Mesenchymal stem cell (in vitro differentiated cells and primary cell): Measurements from ENCODE around the gene AP2S1. TPM values are rescaled to one million over a fixed set of nuclear protein-coding genes. Genes with fewer than 3 reads are reported as not detected.

ENCODE experiments used
- DNase-seq: peaks from one replicate; pipeline ENCODE4 v3.0.0-alpha.2; 2013
- H2AFZ ChIP-seq: one replicate; pipeline ENCODE4 v1.6.1; 2013; ENCODE audit warnings: low read depth, mild to moderate bottlenecking, control low read depth, inconsistent platforms, low read length, moderate library complexity
- H2AK5ac ChIP-seq: 2 replicates; pipeline ENCODE4 v1.6.1; 2013; ENCODE audit warnings: low read length, moderate library complexity, mild to moderate bottlenecking, inconsistent platforms; ENCODE audit not compliant: severe bottlenecking
- H2BK120ac ChIP-seq: one replicate; pipeline ENCODE4 v1.6.1; 2013; ENCODE audit warnings: low read depth, mild to moderate bottlenecking, inconsistent platforms, low read length, moderate library complexity
- H2BK12ac ChIP-seq, 2 experiments: one replicate each; pipeline ENCODE4 v1.6.1; 2013; ENCODE audit warnings: inconsistent platforms in 2 of 2, low read length in 2 of 2, mild to moderate bottlenecking in 2 of 2, moderate library complexity in 2 of 2, control low read depth in 1 of 2
- H2BK15ac ChIP-seq: one replicate; pipeline ENCODE4 v1.6.1; 2013; ENCODE audit warnings: mild to moderate bottlenecking, low read depth, inconsistent platforms; ENCODE audit not compliant: poor library complexity, severe bottlenecking
- H2BK5ac ChIP-seq: 2 replicates; pipeline ENCODE4 v1.6.1; 2013; ENCODE audit warnings: low read depth, mild to moderate bottlenecking, low read length, control low read depth, inconsistent platforms; ENCODE audit not compliant: poor library complexity, severe bottlenecking
- H3K14ac ChIP-seq, 2 experiments: one replicate each; pipeline ENCODE4 v1.6.1; 2013; ENCODE audit warnings: inconsistent platforms in 2 of 2, low read length in 2 of 2, control low read depth in 1 of 2, mild to moderate bottlenecking in 1 of 2, moderate library complexity in 1 of 2
- H3K18ac ChIP-seq, 2 experiments: one replicate each; pipeline ENCODE4 v1.6.1; 2013; ENCODE audit warnings: inconsistent platforms in 2 of 2, low read length in 2 of 2, control low read depth in 1 of 2, low read depth in 1 of 2, mild to moderate bottlenecking in 1 of 2
- H3K23ac ChIP-seq, 2 experiments: one replicate each; pipeline ENCODE4 v1.6.1; 2013; ENCODE audit warnings: inconsistent platforms in 2 of 2, low read length in 2 of 2, mild to moderate bottlenecking in 2 of 2, moderate library complexity in 2 of 2, control low read depth in 1 of 2
- H3K27ac ChIP-seq: 2 replicates; pipeline ENCODE4 v1.5.1; 2013; ENCODE audit warnings: mild to moderate bottlenecking, moderate library complexity, low read length, control low read depth, inconsistent platforms; ENCODE audit not compliant: poor library complexity, severe bottlenecking
- H3K27me3 ChIP-seq, 2 experiments: 2 replicates each; pipeline versions ENCODE4 v1.6.1 to v1.7.0; 2013; ENCODE audit warnings: low read length in 2 of 2, mild to moderate bottlenecking in 2 of 2, moderate library complexity in 2 of 2, control low read depth in 1 of 2, inconsistent platforms in 1 of 2; ENCODE audit not compliant: control insufficient read depth in 1 of 2, insufficient read depth in 1 of 2
- H3K36me3 ChIP-seq, 2 experiments: 2 replicates each; pipeline versions ENCODE4 v1.6.1 to v1.7.0; 2013; ENCODE audit warnings: low read length in 2 of 2, control low read depth in 1 of 2, inconsistent platforms in 1 of 2, low read depth in 1 of 2, mild to moderate bottlenecking in 1 of 2; ENCODE audit not compliant: insufficient read depth in 2 of 2, control insufficient read depth in 1 of 2
- H3K4ac ChIP-seq, 2 experiments: one replicate each; pipeline ENCODE4 v1.6.1; 2013; ENCODE audit warnings: inconsistent platforms in 2 of 2, low read length in 2 of 2, mild to moderate bottlenecking in 2 of 2, moderate library complexity in 2 of 2, control low read depth in 1 of 2, low read depth in 1 of 2
- H3K4me1 ChIP-seq: 2 replicates; pipeline ENCODE4 v1.6.1; 2013; ENCODE audit warnings: low read depth, low read length, control low read depth; ENCODE audit not compliant: control insufficient read depth, insufficient read depth
- H3K4me2 ChIP-seq: 2 replicates; pipeline ENCODE4 v1.6.1; 2013; ENCODE audit warnings: low read length, mild to moderate bottlenecking, inconsistent platforms; ENCODE audit not compliant: poor library complexity, severe bottlenecking
- H3K4me3 ChIP-seq, 2 experiments: 2 replicates each; pipeline versions ENCODE4 v1.5.1 to v1.7.0; 2013; ENCODE audit warnings: low read length in 2 of 2, mild to moderate bottlenecking in 2 of 2, control low read depth in 1 of 2, low read depth in 1 of 2; ENCODE audit not compliant: insufficient read depth in 1 of 2
- H3K79me1 ChIP-seq: replicated peaks from 2 replicates; pipeline ENCODE4 v1.6.1; 2013; ENCODE audit warnings: mild to moderate bottlenecking, control low read depth, low read length, inconsistent platforms; ENCODE audit not compliant: poor library complexity, severe bottlenecking
- H3K9ac ChIP-seq: 2 replicates; pipeline ENCODE4 v1.7.0; 2013; ENCODE audit warnings: mild to moderate bottlenecking, low read length, moderate library complexity
- H3K9me3 ChIP-seq: 2 replicates; pipeline ENCODE4 v1.7.0; 2013; ENCODE audit warnings: mild to moderate bottlenecking, low read length; ENCODE audit not compliant: control insufficient read depth
- H4K8ac ChIP-seq: one replicate; pipeline ENCODE4 v1.6.1; 2013; ENCODE audit warnings: inconsistent platforms, mild to moderate bottlenecking, low read length, moderate library complexity
- H4K91ac ChIP-seq: one replicate; pipeline ENCODE4 v1.6.1; 2013; ENCODE audit warnings: mild to moderate bottlenecking, low read length, inconsistent platforms
- WGBS: methylation state at CpG from one replicate; pipeline ENCODE4 v1.1.7; 2013; ENCODE audit warnings: mixed read lengths; 5-methylcytosine and 5-hydroxymethylcytosine counted together
- polyA plus RNA-seq, 2 experiments: library from polyadenylated mRNA; stranded (reverse); fragments of 200-250 nt; gene quantifications; one replicate each; pipeline ENCODE4 v1.2.3, GENCODE V29; 2013

Gene AP2S1
- 284 TPM for polyA plus RNA-seq (2013, experiment 1 of 2)
- 308 TPM for polyA plus RNA-seq (2013, experiment 2 of 2)

DNA sequence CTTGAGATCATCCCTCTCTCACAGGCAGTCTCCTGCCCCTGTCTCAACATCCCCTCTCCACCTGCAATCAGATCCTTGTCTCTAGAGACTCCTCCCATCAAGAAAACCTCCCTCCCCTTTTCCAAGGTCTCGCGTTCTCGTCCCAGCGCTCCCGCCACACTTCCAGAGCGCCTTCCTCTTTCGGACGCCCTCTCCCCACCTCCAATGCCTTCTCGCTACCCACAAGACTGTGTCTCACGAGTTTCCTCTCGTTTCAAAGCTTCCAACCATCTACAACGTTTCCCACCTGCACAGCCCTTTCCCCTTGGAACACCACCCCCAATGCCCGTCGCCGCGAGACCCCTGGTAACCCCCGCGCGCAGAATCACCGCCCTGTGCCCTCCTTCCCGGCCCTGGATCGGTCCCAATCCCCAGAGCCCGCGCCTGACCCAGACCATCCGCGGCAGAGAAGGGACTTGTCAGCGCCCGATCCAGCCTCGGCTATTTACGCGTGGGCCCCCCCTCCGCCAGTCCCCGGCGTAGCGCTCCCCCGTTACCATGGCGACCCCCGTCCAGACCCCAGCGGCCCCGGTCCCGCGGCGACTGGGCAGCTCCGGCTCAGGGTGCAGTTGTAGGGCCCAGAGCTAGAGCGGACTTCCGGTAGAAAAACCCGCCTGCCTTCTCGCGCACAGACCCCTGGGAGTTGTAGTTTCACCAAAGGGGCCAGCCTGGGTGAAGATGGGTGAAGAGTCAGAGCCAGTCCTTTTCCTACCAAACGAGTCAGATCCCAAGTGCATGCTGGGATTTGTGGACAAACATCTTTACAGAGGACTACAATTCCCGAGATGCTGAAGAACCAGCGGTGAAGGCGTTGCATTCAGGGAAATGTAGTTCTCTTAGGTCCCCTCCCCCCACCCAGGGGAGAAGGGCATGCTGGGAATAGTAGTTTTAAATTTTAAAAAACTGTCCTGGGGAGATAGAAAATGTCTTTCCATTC, at the start of gene AP2S1:
AP2S1 (minus strand) TSS at position 619 of the 976 bp plus-strand sequence; CDS start at position 539, 80 bp downstream.
- Histone ChIP-seq H2AK5ac (peak within 1 kb of the TSS; percentile 95), H3K79me1 (peaks cover 7% of the 10 kb centered on the region), H2BK12ac (peak within 1 kb of the TSS; percentile 39 to 85), H3K9ac (peak within 1 kb of the TSS; percentile 97), H2AFZ (peak within 1 kb of the TSS; percentile 73), H3K18ac (peak within 1 kb of the TSS; percentile 93 to 99), H2BK15ac (peak within 1 kb of the TSS; percentile 87), H2BK5ac (peak within 1 kb of the TSS; percentile 85), H3K4me2 (peak within 1 kb of the TSS; percentile 81), H3K14ac (peak within 1 kb of the TSS; percentile 38 to 98), H3K4ac (peak within 1 kb of the TSS; percentile 98 to 99), H3K4me3 (peak within 1 kb of the TSS; percentile 91), H3K9me3 (no peaks in the 10 kb centered on the region), H4K91ac (peak within 1 kb of the TSS; percentile 98), H4K8ac (peak within 1 kb of the TSS; percentile 94), H3K4me1 (peaks cover 9% of the 10 kb centered on the region), H2BK120ac (peak within 1 kb of the TSS; percentile 91), H3K27ac (peak within 1 kb of the TSS; percentile 99), H3K23ac (peak within 1 kb of the TSS in 1 of 2 experiments; percentile 69), H3K27me3 (no peaks in the 10 kb centered on the region), H3K36me3 (peaks cover 17 to 18% of the 10 kb centered on the region in 2 experiments)
- DNase-seq = peak; percentile 100
- under 1% methylated on average over 51 of the region's 53 CpGs for WGBS

DNA sequence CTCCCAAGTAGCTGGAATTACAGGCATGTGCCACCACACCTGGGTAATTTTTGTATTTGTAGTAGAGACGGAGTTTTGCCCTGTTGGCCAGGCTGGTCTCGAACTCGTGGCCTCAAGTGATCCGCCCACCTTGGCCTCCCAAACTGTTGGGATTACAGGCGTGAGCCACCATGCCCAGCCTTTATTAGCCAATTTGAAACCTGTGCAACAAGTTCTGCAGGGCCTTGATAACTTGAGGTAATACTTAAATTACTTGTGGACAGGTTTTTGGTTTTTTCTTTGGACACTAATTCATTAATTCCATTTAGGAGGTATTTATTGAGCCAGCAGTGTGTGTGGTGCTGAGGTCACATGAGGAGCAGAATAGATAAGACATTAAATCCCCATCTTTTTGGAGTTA, 49.7 kb upstream of the AP2S1 start:
- no peak overlapping the region for H3K27ac ChIP-seq
- 95% methylated on average over 5 of the region's 5 CpGs for WGBS
- H3K14ac ChIP-seq = no peak overlapping the region
- H2BK15ac ChIP-seq = no peak overlapping the region
- no peak overlapping the region for H3K23ac ChIP-seq
- peaks cover 29% of the 10 kb centered on the region for H3K4me1 ChIP-seq
- no peaks in the 10 kb centered on the region for H3K27me3 ChIP-seq
- no peak overlapping the region for H2BK12ac ChIP-seq
- H3K9ac ChIP-seq = no peak overlapping the region
- no peak overlapping the region for H2AFZ ChIP-seq
- no peak overlapping the region for H2BK5ac ChIP-seq
- no peak overlapping the region for H2BK120ac ChIP-seq
- H3K4me3 ChIP-seq = no peak overlapping the region
- H4K91ac ChIP-seq = no peak overlapping the region
- H3K9me3 ChIP-seq = no peaks in the 10 kb centered on the region
- H3K79me1 ChIP-seq = peaks cover 14% of the 10 kb centered on the region
- no peaks in the 10 kb centered on the region for H3K36me3 ChIP-seq
- no peak overlapping the region for H3K4ac ChIP-seq
- H3K4me2 ChIP-seq = no peak overlapping the region
- no peak for DNase-seq
- no peak overlapping the region for H3K18ac ChIP-seq
- no peak overlapping the region for H2AK5ac ChIP-seq
- H4K8ac ChIP-seq = no peak overlapping the region

DNA sequence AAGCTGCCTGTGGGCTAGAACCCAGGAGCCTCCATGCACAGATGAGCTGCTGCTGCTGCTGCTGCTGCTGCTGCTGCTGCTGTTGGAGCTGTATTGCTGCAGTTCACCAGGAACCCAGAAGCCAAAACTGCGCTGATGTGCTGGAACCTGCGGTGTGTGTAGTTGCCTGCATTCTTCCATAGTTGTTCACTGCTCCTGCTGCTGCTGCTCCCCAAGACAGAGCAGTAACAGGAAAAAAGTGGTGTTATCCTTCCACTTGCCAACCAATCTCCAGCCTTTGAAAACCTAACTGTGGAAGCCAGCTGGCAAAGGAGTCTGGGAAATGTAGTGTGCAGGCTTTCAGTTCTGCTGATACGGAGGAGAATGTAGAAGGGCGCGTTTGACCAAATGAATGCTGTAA, 48.1 kb upstream of the AP2S1 start:
- WGBS = 91% methylated on average over 5 of the region's 5 CpGs
- H2BK5ac ChIP-seq = no peak overlapping the region
- H3K4me3 ChIP-seq = no peak overlapping the region
- H3K14ac ChIP-seq = no peak overlapping the region
- H3K36me3 ChIP-seq = no peaks in the 10 kb centered on the region
- H2BK120ac ChIP-seq = no peak overlapping the region
- H3K23ac ChIP-seq = no peak overlapping the region
- peak overlapping the region in 1 of 2 experiments; percentile 46 for H3K18ac ChIP-seq
- H3K27me3 ChIP-seq = no peaks in the 10 kb centered on the region
- peak; percentile 41 for DNase-seq
- H3K4me2 ChIP-seq = no peak overlapping the region
- no peak overlapping the region for H2AK5ac ChIP-seq
- no peak overlapping the region for H4K91ac ChIP-seq
- H3K27ac ChIP-seq = no peak overlapping the region
- peaks cover 20% of the 10 kb centered on the region for H3K4me1 ChIP-seq
- H2AFZ ChIP-seq = no peak overlapping the region
- no peak overlapping the region for H4K8ac ChIP-seq
- H2BK15ac ChIP-seq = no peak overlapping the region
- no peak overlapping the region for H3K4ac ChIP-seq
- H3K79me1 ChIP-seq = peaks cover 10% of the 10 kb centered on the region
- no peaks in the 10 kb centered on the region for H3K9me3 ChIP-seq
- peak overlapping the region; percentile 3 for H3K9ac ChIP-seq
- H2BK12ac ChIP-seq = peak overlapping the region in 1 of 2 experiments; percentile 33

DNA sequence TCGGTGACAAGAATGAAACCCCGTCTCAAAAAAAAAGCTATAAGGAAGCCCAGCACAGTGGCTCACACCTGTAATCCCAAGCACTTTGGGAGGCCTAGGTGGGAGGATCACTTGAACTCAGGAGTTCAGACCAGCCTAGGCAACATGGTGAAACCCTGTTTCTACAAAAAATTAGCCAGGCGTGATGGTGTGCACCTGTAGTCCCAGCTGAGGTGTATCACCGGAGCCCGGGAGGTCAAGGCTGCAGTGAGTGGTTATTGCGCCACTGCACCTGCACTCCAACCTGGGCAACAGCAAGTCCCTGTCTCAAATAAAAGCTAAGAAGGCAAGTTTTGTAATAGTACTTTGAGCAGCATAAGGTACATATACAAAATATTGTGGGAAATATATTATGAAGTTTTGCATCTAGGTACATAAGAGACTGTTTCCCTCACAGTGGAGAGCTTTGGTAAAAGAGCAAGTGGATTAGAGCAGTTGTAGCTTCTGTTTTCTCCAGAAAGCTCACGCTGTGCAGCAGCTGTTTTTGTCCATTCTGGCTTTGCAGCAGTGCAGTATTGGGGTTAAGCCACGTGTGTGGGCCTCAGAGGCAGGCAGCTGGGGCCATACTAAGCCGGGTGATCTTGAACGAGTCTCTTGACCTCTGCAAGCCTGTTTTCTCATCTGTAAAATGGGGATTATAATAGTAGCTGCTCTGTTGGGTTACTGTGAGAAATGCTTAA, 45.6 kb upstream of the AP2S1 start:
- Histone ChIP-seq H3K14ac (no peak overlapping the region), H3K79me1 (peaks cover 13% of the 10 kb centered on the region), H3K23ac (no peak overlapping the region), H3K27ac (no peak overlapping the region), H3K18ac (peak overlapping the region in 1 of 2 experiments; percentile 12), H3K36me3 (no peaks in the 10 kb centered on the region), H3K27me3 (no peaks in the 10 kb centered on the region), H3K9me3 (no peaks in the 10 kb centered on the region), H3K4me1 (peaks cover 11% of the 10 kb centered on the region), H2BK15ac (no peak overlapping the region), H3K4me3 (no peak overlapping the region), H2BK5ac (no peak overlapping the region), H2AK5ac (peak overlapping the region; percentile 27), H3K4me2 (no peak overlapping the region), H2BK120ac (no peak overlapping the region), H3K4ac (no peak overlapping the region), H2BK12ac (no peak overlapping the region), H4K91ac (no peak overlapping the region), H2AFZ (no peak overlapping the region), H4K8ac (no peak overlapping the region), H3K9ac (no peak overlapping the region)
- 94% methylated on average over 9 of the region's 10 CpGs for WGBS
- no peak for DNase-seq
